ENCODE data around the gene KAZN. TPM values are rescaled to one million over a fixed set of nuclear protein-coding genes. Genes with fewer than 3 reads are reported as not detected.

KAZN gene
- total RNA-seq, 1 donor from 2014 or later: 11.6 TPM

- Mint-ChIP-seq H3K36me3 (ENCODE audit: low read depth) (no peaks in the 10 kb centered on the region), H3K27me3 (ENCODE audit: low read depth) (peaks cover 55% of the 10 kb centered on the region), H3K9me3 (no peaks in the 10 kb centered on the region), H3K4me3 (peak overlapping the region; percentile 81), H3K27ac (ENCODE audit: unreplicated experiment) (no peak overlapping the region), H3K4me1 (peaks cover 35% of the 10 kb centered on the region)
- DNase-seq (ENCODE audit: low read depth, low spot score): peak; percentile 68
- TF ChIP-seq CTCF (conservative IDR thresholded peaks at IDR 0.05): peak; percentile 79
Observed at GRCh38 chr1:15153842-15154479, 555.5 kb downstream of the KAZN start.

GRCh38 chr1:15154480-15155036, 556.1 kb downstream of the KAZN start:
- Mint-ChIP-seq H3K27ac (ENCODE audit: unreplicated experiment) (no peak overlapping the region), H3K9me3 (no peaks in the 10 kb centered on the region)

GRCh38 chr1:15155191-15155590, 556.7 kb downstream of the KAZN start:
- no peaks in the 10 kb centered on the region for H3K36me3 Mint-ChIP-seq (ENCODE audit: low read depth)
- H3K27me3 Mint-ChIP-seq (ENCODE audit: low read depth): peaks cover 49% of the 10 kb centered on the region
- H3K9me3 Mint-ChIP-seq: no peaks in the 10 kb centered on the region
- DNase-seq (ENCODE audit: low read depth, low spot score): no peak
- no peak overlapping the region for H3K27ac Mint-ChIP-seq (ENCODE audit: unreplicated experiment)
- peak overlapping the region; percentile 83 for H3K4me3 Mint-ChIP-seq
- no peak for TF ChIP-seq CTCF (conservative IDR thresholded peaks at IDR 0.05)
- peaks cover 38% of the 10 kb centered on the region for H3K4me1 Mint-ChIP-seq

More at GRCh38 chr1:15154480-15155036, 556.1 kb downstream of the KAZN start:
- Mint-ChIP-seq H3K4me1 (peaks cover 38% of the 10 kb centered on the region), H3K4me3 (peak overlapping the region; percentile 83), H3K36me3 (ENCODE audit: low read depth) (no peaks in the 10 kb centered on the region), H3K27me3 (ENCODE audit: low read depth) (peaks cover 55% of the 10 kb centered on the region)
- peak; percentile 9 for DNase-seq (ENCODE audit: low read depth, low spot score)
- no peak for TF ChIP-seq CTCF (conservative IDR thresholded peaks at IDR 0.05)

GRCh38 chr1:15155888-15156741, 557.6 kb downstream of the KAZN start:
- Mint-ChIP-seq H3K4me1 (peaks cover 33% of the 10 kb centered on the region), H3K4me3 (peak overlapping the region; percentile 83), H3K36me3 (ENCODE audit: low read depth) (no peaks in the 10 kb centered on the region), H3K27ac (ENCODE audit: unreplicated experiment) (no peak overlapping the region), H3K27me3 (ENCODE audit: low read depth) (peaks cover 40% of the 10 kb centered on the region), H3K9me3 (no peaks in the 10 kb centered on the region)
- TF ChIP-seq CTCF (conservative IDR thresholded peaks at IDR 0.05): no peak
- no peak for DNase-seq (ENCODE audit: low read depth, low spot score)

GRCh38 chr1:15156807-15157380, 558.4 kb downstream of the KAZN start:
- Mint-ChIP-seq H3K36me3 (ENCODE audit: low read depth) (no peaks in the 10 kb centered on the region), H3K27me3 (ENCODE audit: low read depth) (peaks cover 32% of the 10 kb centered on the region), H3K9me3 (no peaks in the 10 kb centered on the region), H3K4me1 (peaks cover 25% of the 10 kb centered on the region), H3K27ac (ENCODE audit: unreplicated experiment) (no peak overlapping the region), H3K4me3 (peak overlapping the region; percentile 65)
- TF ChIP-seq CTCF (conservative IDR thresholded peaks at IDR 0.05): no peak
- no peak for DNase-seq (ENCODE audit: low read depth, low spot score)

All from neural crest cell (in vitro differentiated cells).